OCI-LY1 (cell line): Measurements from ENCODE around the gene TCF19.
A peak's percentile ranks its signal among the peaks of the same experiment; 100 is the strongest.

Experiments used
- H2AFZ ChIP-seq: fragments of 200-600 bp; sonication (generic), shearing (Covaris generic); 2 replicates; pipeline ENCODE4 v1.6.0; 2014; ENCODE audit warnings: antibody characterized with exemption, mild to moderate bottlenecking, low read length
- H3F3A ChIP-seq: fragments of 200-600 bp; sonication (generic), shearing (Covaris generic); 2 replicates; pipeline ENCODE4 v1.6.0; 2014; ENCODE audit warnings: mild to moderate bottlenecking, antibody characterized with exemption, low read length, moderate library complexity; ENCODE audit not compliant: insufficient read depth
- H3K27ac ChIP-seq: fragments of 200-600 bp; sonication (generic); 2 replicates; pipeline ENCODE4 v1.5.1; 2014; ENCODE audit warnings: low read length, mixed run types, mild to moderate bottlenecking, low read depth; ENCODE audit not compliant: poor library complexity, severe bottlenecking
- H3K27me3 ChIP-seq: fragments of 200-600 bp; sonication (generic); 2 replicates; pipeline ENCODE4 v1.6.0; 2014; ENCODE audit warnings: antibody characterized with exemption, mild to moderate bottlenecking, low read length, moderate library complexity; ENCODE audit not compliant: insufficient read depth
- H3K36me3 ChIP-seq: fragments of 200-600 bp; sonication (generic); 2 replicates; pipeline ENCODE4 v1.6.1; 2014; ENCODE audit warnings: mild to moderate bottlenecking, antibody characterized with exemption, low read length, moderate library complexity, mixed read lengths; ENCODE audit not compliant: insufficient read depth
- H3K4me1 ChIP-seq: fragments of 200-600 bp; sonication (generic); 2 replicates; pipeline ENCODE4 v1.5.1; 2014; ENCODE audit warnings: mild to moderate bottlenecking, low read length, moderate library complexity; ENCODE audit not compliant: insufficient read depth, severe bottlenecking
- H3K4me2 ChIP-seq: fragments of 200-600 bp; sonication (generic), shearing (Covaris generic); 2 replicates; pipeline ENCODE4 v1.6.1; 2014; ENCODE audit warnings: low read length
- H3K4me3 ChIP-seq: fragments of 200-600 bp; sonication (generic); 2 replicates; pipeline ENCODE4 v1.5.1; 2014; ENCODE audit warnings: low read length, low read depth, mild to moderate bottlenecking, mixed read lengths; ENCODE audit not compliant: poor library complexity, severe bottlenecking
- H3K79me2 ChIP-seq: fragments of 200-600 bp; shearing (Covaris generic); 2 replicates; pipeline ENCODE4 v1.6.1; 2016; ENCODE audit warnings: mixed run types, low read length, mixed read lengths; ENCODE audit not compliant: insufficient read depth
- H3K9ac ChIP-seq: fragments of 200-600 bp; sonication (generic), shearing (Covaris generic); 2 replicates; pipeline ENCODE4 v1.6.1; 2014; ENCODE audit warnings: mild to moderate bottlenecking, low read length, mixed read lengths
- H3K9me2 ChIP-seq: fragments of 200-600 bp; sonication (generic), shearing (Covaris generic); 2 replicates; pipeline ENCODE4 v1.6.1; 2014; ENCODE audit warnings: low read depth, mild to moderate bottlenecking, low read length, mixed read lengths
- H3K9me3 ChIP-seq: fragments of 200-600 bp; shearing (Covaris generic); 2 replicates; pipeline ENCODE4 v1.6.1; 2014; ENCODE audit warnings: low read length, mixed read lengths
- H4K20me1 ChIP-seq: fragments of 200-600 bp; sonication (generic), shearing (Covaris generic); 2 replicates; pipeline ENCODE4 v1.6.0; 2016; ENCODE audit warnings: mild to moderate bottlenecking, low read length; ENCODE audit not compliant: insufficient read depth
- EZH2 ChIP-seq: fragments of 200-600 bp; sonication (generic), shearing (Covaris generic); IDR thresholded peaks from 2 replicates; pipeline ENCODE4 v1.8.0; 2017; ENCODE audit warnings: borderline replicate concordance, mixed run types, mild to moderate bottlenecking, antibody characterized with exemption, low read length, moderate library complexity, mixed read lengths
- TF ChIP-seq, protein P1 (sequence below): fragments of 200-600 bp; sonication (generic), shearing (Covaris generic); IDR thresholded peaks from 2 replicates; pipeline ENCODE4 v1.5.1; 2017; ENCODE audit warnings: mild to moderate bottlenecking, antibody characterized with exemption, low read length, moderate library complexity, mixed read lengths

Gene TCF19

DNA sequence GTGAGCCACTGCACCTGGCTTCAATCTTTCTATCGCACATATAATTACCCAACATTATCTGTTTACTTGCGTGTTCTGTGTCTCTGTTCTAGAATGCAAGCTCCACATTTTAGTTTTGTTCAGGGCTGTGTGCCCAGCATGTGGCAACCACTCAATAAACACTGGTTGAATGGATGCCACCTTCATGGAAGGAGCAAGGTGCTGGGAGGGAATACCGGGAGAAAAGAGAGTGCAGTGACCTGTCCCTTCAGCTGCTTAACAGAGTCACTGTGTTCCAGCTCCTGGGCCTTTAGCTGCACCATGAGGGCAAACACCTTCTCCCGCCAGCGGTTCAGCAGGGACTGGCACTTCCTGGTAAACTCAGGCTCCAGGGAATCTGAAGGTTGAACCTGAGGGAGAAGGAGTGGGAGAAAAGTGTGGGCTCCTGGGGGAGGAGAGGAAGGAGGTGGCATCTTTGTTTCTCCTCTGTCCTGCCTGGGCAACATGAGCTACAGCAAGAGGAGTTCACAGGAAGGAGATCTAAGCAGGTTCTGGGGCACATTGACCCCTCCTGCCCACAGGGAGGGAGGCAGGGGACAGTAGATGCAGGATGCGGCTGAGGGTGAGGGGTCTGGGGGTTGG lies 8.5 kb upstream of the TCF19 start:
- Histone ChIP-seq H3K9me2 (no peaks in the 10 kb centered on the region), H3K4me2 (no peak overlapping the region), H3K9me3 (no peaks in the 10 kb centered on the region), H4K20me1 (no peaks in the 10 kb centered on the region), H3K4me1 (peaks cover 15% of the 10 kb centered on the region), H3K4me3 (no peak overlapping the region), H3K36me3 (peaks cover 28% of the 10 kb centered on the region; the same call in 1 of the 2 replicates), H3K9ac (no peak overlapping the region), H3F3A (no peaks in the 10 kb centered on the region), H3K27ac (no peak overlapping the region), H2AFZ (no peak overlapping the region), H3K27me3 (no peaks in the 10 kb centered on the region), H3K79me2 (no peaks in the 10 kb centered on the region)
- TF ChIP-seq, protein P1, sequence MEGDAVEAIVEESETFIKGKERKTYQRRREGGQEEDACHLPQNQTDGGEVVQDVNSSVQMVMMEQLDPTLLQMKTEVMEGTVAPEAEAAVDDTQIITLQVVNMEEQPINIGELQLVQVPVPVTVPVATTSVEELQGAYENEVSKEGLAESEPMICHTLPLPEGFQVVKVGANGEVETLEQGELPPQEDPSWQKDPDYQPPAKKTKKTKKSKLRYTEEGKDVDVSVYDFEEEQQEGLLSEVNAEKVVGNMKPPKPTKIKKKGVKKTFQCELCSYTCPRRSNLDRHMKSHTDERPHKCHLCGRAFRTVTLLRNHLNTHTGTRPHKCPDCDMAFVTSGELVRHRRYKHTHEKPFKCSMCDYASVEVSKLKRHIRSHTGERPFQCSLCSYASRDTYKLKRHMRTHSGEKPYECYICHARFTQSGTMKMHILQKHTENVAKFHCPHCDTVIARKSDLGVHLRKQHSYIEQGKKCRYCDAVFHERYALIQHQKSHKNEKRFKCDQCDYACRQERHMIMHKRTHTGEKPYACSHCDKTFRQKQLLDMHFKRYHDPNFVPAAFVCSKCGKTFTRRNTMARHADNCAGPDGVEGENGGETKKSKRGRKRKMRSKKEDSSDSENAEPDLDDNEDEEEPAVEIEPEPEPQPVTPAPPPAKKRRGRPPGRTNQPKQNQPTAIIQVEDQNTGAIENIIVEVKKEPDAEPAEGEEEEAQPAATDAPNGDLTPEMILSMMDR: no peak
- no peak for TF ChIP-seq EZH2

DNA sequence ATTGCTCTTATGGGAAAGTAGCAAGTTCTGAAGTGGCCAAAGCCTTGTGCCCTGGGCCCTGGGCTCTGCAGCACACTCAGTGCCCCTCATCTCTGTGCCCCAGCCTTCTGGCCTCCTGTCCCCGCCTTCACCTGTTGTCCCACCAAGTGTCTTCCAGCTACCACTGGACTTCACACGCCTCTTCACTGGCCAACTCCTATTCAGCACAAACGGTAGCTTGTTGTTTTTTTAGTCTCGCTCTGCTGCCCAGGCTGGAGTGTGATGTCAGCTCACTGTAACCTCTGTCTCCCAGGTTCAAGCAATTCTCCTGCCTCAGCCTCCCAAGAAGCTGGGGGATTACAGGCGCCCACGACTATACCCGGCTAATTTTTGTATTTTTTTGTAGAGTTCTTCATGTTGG lies 5.6 kb upstream of the TCF19 start:
- TF ChIP-seq, protein P1: no peak
- no peak for TF ChIP-seq EZH2
- H3K36me3 ChIP-seq: peaks cover 34% of the 10 kb centered on the region
- no peaks in the 10 kb centered on the region for H3K9me2 ChIP-seq
- no peak overlapping the region for H2AFZ ChIP-seq
- peaks cover 26% of the 10 kb centered on the region for H3K4me1 ChIP-seq
- no peaks in the 10 kb centered on the region for H3K79me2 ChIP-seq
- no peak overlapping the region for H3K4me3 ChIP-seq
- peak overlapping the region; percentile 63 for H3K27ac ChIP-seq
- H3K9ac ChIP-seq: no peak overlapping the region
- H3K4me2 ChIP-seq: no peak overlapping the region
- no peaks in the 10 kb centered on the region for H3F3A ChIP-seq
- no peaks in the 10 kb centered on the region for H3K9me3 ChIP-seq
- no peaks in the 10 kb centered on the region for H4K20me1 ChIP-seq
- no peaks in the 10 kb centered on the region for H3K27me3 ChIP-seq

DNA sequence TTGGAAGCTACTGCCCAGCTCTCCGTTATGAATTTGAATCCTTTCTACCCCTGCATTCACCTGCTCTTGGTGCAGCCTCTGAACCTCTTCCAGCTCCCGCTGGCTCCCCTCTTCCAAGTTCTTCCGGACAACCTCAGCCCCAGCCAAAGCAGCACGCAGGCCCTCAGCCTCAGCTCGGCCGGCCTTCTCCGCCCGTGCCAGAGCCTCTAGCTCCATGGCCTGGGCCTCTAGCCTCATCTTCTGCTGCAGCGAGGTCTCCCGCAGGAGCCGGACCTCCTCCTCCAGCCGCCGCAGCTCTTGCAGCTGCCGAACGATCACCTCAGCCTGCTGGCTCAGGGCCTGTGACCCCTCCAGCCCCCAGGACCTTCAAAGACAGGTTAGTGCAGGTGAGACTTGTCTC lies 4.0 kb upstream of the TCF19 start:
- Histone ChIP-seq H3K9ac (no peak overlapping the region), H4K20me1 (no peaks in the 10 kb centered on the region), H3K27ac (no peak overlapping the region), H3K9me2 (no peaks in the 10 kb centered on the region), H3K9me3 (no peaks in the 10 kb centered on the region), H3K27me3 (no peaks in the 10 kb centered on the region), H3K4me2 (no peak overlapping the region), H3K79me2 (no peaks in the 10 kb centered on the region), H3K4me3 (no peak overlapping the region), H3F3A (no peaks in the 10 kb centered on the region), H2AFZ (no peak overlapping the region), H3K36me3 (peaks cover 34% of the 10 kb centered on the region), H3K4me1 (peaks cover 27% of the 10 kb centered on the region)
- no peak for TF ChIP-seq EZH2
- TF ChIP-seq, protein P1: no peak
